Measurements from ENCODE around the gene RAPGEF5.

DNA sequence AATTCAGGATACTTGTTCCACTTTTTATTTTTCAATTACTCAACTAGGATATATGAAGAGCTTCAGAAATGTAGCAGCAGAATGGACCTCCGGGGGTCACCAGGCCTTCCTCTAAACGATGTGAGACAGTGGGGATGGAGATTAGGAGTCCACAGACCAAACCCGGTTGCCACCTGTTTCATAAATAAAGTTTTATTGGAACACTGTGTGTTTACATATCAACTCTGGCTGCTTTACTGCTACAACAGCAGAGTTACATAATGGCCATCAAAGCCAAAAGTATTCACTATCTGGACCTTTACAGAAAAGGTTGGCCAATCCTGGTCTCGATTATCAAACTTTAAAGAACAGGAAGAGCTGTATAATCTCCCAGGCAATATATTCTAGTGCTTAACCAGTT, 30.8 kb downstream of the RAPGEF5 start:
- TF ChIP-seq CTCF (IDR thresholded peaks at IDR 0.05) (no peak), EP300 (IDR thresholded peaks at IDR 0.05) (no peak)
